ENCODE measurements around the gene TSFM. TPM values are rescaled to one million over a fixed set of nuclear protein-coding genes. Genes with fewer than 3 reads are reported as not detected.

The TSFM gene
- total and polyA plus RNA-seq, 9 of the 15 experiments (the other 6 are each of a cell fraction or from before 2014, with no cell fraction given), result 44.6 to 198 (median 60.2) TPM

- TF ChIP-seq RB1 (IDR thresholded peaks at IDR 0.05; ENCODE audit: low read depth) (peak; percentile 34; the same call in 1 of the 2 replicates), ETS1 (conservative IDR thresholded peaks at IDR 0.05; ENCODE audit: control insufficient read depth, low read depth, low read length) (0 out of 2 replicates have a peak, but pooled peaks have one; percentile 23), ZNF696 (CRISPR knock-in tag; conservative IDR thresholded peaks at IDR 0.05) (no peak), CTCF (IDR thresholded peaks at IDR 0.05 in 2 of 3, conservative IDR thresholded peaks at IDR 0.05 in 1 of 3; ENCODE audit: insufficient read depth in 2 of 3, low read depth in 1 of 3, low read length in 3 of 3) (peak; percentile 81 to 93 (median 87)), ZNF507 (tag; conservative IDR thresholded peaks at IDR 0.05) (no peak), GATA2 (CRISPR knock-in tag; IDR thresholded peaks at IDR 0.05) (no peak), MED1 (CRISPR knock-in tag; IDR thresholded peaks at IDR 0.05; ENCODE audit: borderline replicate concordance) (no peak), TRIM25 (IDR thresholded peaks at IDR 0.05; ENCODE audit: borderline replicate concordance) (no peak), SIRT6 (IDR thresholded peaks at IDR 0.05; ENCODE audit: low read depth, low read length) (no peak), ETV5 (CRISPR knock-in tag; IDR thresholded peaks at IDR 0.05; ENCODE audit: low read depth) (no peak), KDM4B (IDR thresholded peaks at IDR 0.05; ENCODE audit: borderline replicate concordance in 2 of 2, low read depth in 1 of 2) (peak in 1 of 2 experiments; percentile 52; a peak in 1 of 4 replicates), XRCC5 (IDR thresholded peaks at IDR 0.05; ENCODE audit: low read depth, low read length) (peak; percentile 60; the same call in 1 of the 2 replicates), PKNOX1 (IDR thresholded peaks at IDR 0.05) (peak; percentile 74), TSHZ1 (CRISPR knock-in tag; IDR thresholded peaks at IDR 0.05) (no peak), TFAM (CRISPR knock-in tag; conservative IDR thresholded peaks at IDR 0.05) (no peak)
These were observed 25.9 kb upstream of the TSFM start (continued) for GRCh38 chr12:57756406-57757341.

Measured in K562 (cell line).